Gastroesophageal sphincter (tissue), 4 donors: Measurements from ENCODE around the gene TULP4. TPM values are rescaled to one million over a fixed set of nuclear protein-coding genes. Genes with fewer than 3 reads are reported as not detected.

Source experiments
- ATAC-seq: fragments of 150-250 bp; one replicate; pipeline ENCODE4 v1.9.1; 2016; ENCODE audit warnings: mild to moderate bottlenecking, moderate library complexity
- H3K27ac ChIP-seq, 4 donors: fragments of 200-600 bp; sonication (generic) in 3 of 4; 1 replicate in 3 of 4; 2 replicates in 1 of 4; pipeline ENCODE4 v1.5.1; 2016 to 2019
- H3K27me3 ChIP-seq: fragments of 200-600 bp; sonication (generic); one replicate; pipeline ENCODE4 v1.5.1; 2019
- H3K36me3 ChIP-seq, 2 donors: fragments of 200-600 bp; sonication (generic); one replicate each; pipeline ENCODE4 v1.5.1; 2019; ENCODE audit warnings: control low read depth in 1 of 2
- H3K4me1 ChIP-seq, 3 donors: fragments of 200-600 bp; sonication (generic); 1 replicate in 2 of 3; 2 replicates in 1 of 3; pipeline ENCODE4 v1.5.1; 2016 to 2019; ENCODE audit warnings: control low read depth in 2 of 3
- H3K4me3 ChIP-seq, 2 donors: fragments of 200-600 bp; sonication (generic); one replicate each; pipeline ENCODE4 v1.5.1; 2019; ENCODE audit warnings: mild to moderate bottlenecking in 1 of 2, moderate library complexity in 1 of 2
- H3K9me3 ChIP-seq, 3 donors: fragments of 200-600 bp; sonication (generic); one replicate each; pipeline ENCODE4 v1.5.1; 2017 to 2019; ENCODE audit warnings: control low read depth in 2 of 3
- EP300 ChIP-seq: sonication (generic); formaldehyde crosslinking; IDR thresholded peaks from one replicate; pipeline ENCODE4 v1.6.1; 2017; ENCODE audit warnings: antibody characterized with exemption, mild to moderate bottlenecking
- POLR2A ChIP-seq, 2 donors: fragments of 450-650 bp; IDR thresholded peaks; one replicate each; pipeline ENCODE4 v1.6.1; 2017; ENCODE audit warnings: antibody characterized with exemption in 2 of 2, mild to moderate bottlenecking in 2 of 2, moderate library complexity in 1 of 2
- POLR2AphosphoS5 ChIP-seq: sonication (generic); formaldehyde crosslinking; IDR thresholded peaks from one replicate; pipeline ENCODE4 v1.6.1; 2017; ENCODE audit warnings: antibody characterized with exemption
- WGBS, 2 donors: methylation state at CpG; one replicate each; pipeline ENCODE4 v1.1.5; 2018; ENCODE audit warnings: low coverage in 1 of 2; 5-methylcytosine and 5-hydroxymethylcytosine counted together
- total RNA-seq, 4 donors: library from RNA; depleted of rRNA; stranded (reverse); fragments of >200 nt; gene quantifications; one replicate each; pipeline ENCODE4 v1.1.0, GENCODE V29; 2016
- TF ChIP-seq, protein P1 (sequence below), 4 experiments: fragments of 200-600 bp in 2 of 4; fragments of 450-650 bp in 2 of 4; sonication (generic) in 1 of 4; IDR thresholded peaks; one replicate each; pipeline ENCODE4 v1.5.1; 2017 to 2019; ENCODE audit warnings: antibody characterized with exemption in 4 of 4, mild to moderate bottlenecking in 2 of 4, moderate library complexity in 2 of 4

The TULP4 gene
- total RNA-seq, 4 donors from 2014 or later = 159 to 244 (median 201) TPM

- Histone ChIP-seq H3K4me3 (no peak overlapping the region), H3K36me3 (no peaks in the 10 kb centered on the region), H3K9me3 (no peaks in the 10 kb centered on the region), H3K27ac (no peak overlapping the region), H3K4me1 (no peaks in the 10 kb centered on the region), H3K27me3 (no peaks in the 10 kb centered on the region)
- no peak for ATAC-seq
- 89 to 100% methylated on average over 2 to 6 of the region's 7 CpGs for WGBS, 2 donors
- no peak for TF ChIP-seq POLR2AphosphoS5
Measured at GRCh38 chr6:158379336-158379735, 67.1 kb downstream of the TULP4 start.

DNA sequence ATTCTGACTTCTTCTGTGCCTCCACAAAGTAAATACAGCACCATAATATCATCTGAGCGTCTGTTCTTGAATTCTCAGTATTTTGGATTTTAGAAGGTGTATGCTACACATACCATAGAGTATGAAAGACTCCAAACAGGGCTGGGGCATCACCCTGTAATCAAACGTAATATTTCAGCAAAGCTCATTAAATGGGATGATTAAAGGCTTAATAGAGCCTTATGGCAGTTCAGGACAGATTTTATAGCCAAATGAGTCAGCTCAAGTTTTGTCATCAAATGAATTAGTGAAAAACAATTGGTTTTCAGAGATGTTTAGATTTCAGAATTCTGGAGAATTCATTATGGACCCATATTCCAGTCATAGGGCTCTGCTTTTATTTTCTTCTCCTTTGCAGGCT is 68.9 kb downstream of the TULP4 start:
- H3K9me3 ChIP-seq = no peaks in the 10 kb centered on the region
- TF ChIP-seq POLR2A (IDR thresholded peaks at IDR 0.05) = no peak
- no peaks in the 10 kb centered on the region for H3K4me1 ChIP-seq
- H3K27me3 ChIP-seq = no peaks in the 10 kb centered on the region
- no peaks in the 10 kb centered on the region for H3K36me3 ChIP-seq
- H3K4me3 ChIP-seq = no peak overlapping the region
- no peak overlapping the region for H3K27ac ChIP-seq
- WGBS, 2 donors = 67 to 70% methylated on average over 2 of the region's 2 CpGs
- ATAC-seq = no peak

DNA sequence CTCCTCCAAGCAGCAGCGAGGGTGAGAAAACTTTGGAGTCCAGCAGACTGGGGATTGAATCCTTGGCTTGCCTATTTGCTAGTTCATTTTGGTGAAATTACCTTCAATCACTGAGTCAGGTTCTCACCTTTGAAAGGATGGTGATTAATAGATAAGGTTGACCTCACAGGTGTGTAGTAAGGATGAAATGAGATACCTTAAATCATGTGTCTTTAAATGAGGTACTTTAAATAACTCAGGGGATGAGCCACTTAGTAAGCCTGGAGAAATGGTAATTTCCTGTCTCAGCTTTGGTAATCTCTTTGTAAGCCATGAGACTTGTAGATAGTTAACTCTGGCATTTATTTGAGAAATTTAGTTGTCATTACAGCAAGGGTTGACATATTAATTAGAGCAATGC is 70.2 kb downstream of the TULP4 start:
- ATAC-seq = no peak
- no peak overlapping the region for H3K4me3 ChIP-seq

DNA sequence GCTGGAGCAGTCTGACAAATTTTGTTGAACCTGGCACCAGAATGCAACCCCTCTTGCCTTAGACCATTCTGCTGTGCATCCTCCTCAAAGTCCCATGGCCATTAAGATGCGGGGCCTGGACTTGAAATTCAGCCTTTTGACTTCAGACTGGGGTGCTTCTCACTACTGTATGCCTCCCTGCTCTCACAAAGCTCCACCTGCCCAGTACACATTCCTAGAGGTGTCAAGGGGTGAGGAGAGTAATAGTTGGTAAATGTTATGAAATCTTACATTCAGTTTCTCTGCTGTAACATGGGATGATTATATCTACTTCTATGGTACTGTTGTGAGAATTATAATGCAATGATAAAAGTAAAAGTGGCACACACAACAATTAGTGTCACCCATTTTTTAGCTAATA is 70.8 kb downstream of the TULP4 start:
- H3K4me1 ChIP-seq = no peaks in the 10 kb centered on the region
- no peak overlapping the region for H3K27ac ChIP-seq
- no peaks in the 10 kb centered on the region for H3K36me3 ChIP-seq
- no peak overlapping the region for H3K4me3 ChIP-seq
- no peak for ATAC-seq
- WGBS, 2 donors = 100% methylated on average over 1 of the region's 1 CpG; no CpG with 5 or more reads in 1 of the 2 donors
- H3K9me3 ChIP-seq = no peaks in the 10 kb centered on the region
- no peak for TF ChIP-seq POLR2A (IDR thresholded peaks at IDR 0.05)
- no peak for TF ChIP-seq EP300
- TF ChIP-seq, protein P1, sequence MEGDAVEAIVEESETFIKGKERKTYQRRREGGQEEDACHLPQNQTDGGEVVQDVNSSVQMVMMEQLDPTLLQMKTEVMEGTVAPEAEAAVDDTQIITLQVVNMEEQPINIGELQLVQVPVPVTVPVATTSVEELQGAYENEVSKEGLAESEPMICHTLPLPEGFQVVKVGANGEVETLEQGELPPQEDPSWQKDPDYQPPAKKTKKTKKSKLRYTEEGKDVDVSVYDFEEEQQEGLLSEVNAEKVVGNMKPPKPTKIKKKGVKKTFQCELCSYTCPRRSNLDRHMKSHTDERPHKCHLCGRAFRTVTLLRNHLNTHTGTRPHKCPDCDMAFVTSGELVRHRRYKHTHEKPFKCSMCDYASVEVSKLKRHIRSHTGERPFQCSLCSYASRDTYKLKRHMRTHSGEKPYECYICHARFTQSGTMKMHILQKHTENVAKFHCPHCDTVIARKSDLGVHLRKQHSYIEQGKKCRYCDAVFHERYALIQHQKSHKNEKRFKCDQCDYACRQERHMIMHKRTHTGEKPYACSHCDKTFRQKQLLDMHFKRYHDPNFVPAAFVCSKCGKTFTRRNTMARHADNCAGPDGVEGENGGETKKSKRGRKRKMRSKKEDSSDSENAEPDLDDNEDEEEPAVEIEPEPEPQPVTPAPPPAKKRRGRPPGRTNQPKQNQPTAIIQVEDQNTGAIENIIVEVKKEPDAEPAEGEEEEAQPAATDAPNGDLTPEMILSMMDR (IDR thresholded peaks at IDR 0.05) = no peak
- TF ChIP-seq POLR2AphosphoS5 = no peak
- H3K27me3 ChIP-seq = no peaks in the 10 kb centered on the region

More for the DNA sequence above, 70.2 kb downstream of the TULP4 start:
- no peaks in the 10 kb centered on the region for H3K4me1 ChIP-seq
- no peaks in the 10 kb centered on the region for H3K9me3 ChIP-seq
- H3K36me3 ChIP-seq = no peaks in the 10 kb centered on the region
- H3K27ac ChIP-seq = no peak overlapping the region
- H3K27me3 ChIP-seq = no peaks in the 10 kb centered on the region
- no peak for TF ChIP-seq EP300
- no peak for TF ChIP-seq POLR2AphosphoS5
- TF ChIP-seq, protein P1 (IDR thresholded peaks at IDR 0.05) = no peak
- TF ChIP-seq POLR2A (IDR thresholded peaks at IDR 0.05) = no peak
- 100% methylated on average over 1 of the region's 1 CpG for WGBS, 2 donors

- no peaks in the 10 kb centered on the region for H3K36me3 ChIP-seq
- H3K4me1 ChIP-seq = no peaks in the 10 kb centered on the region
- WGBS, 2 donors = 97 to 100% methylated on average over 1 to 3 of the region's 3 CpGs
- no peaks in the 10 kb centered on the region for H3K27me3 ChIP-seq
- ATAC-seq = no peak
- H3K4me3 ChIP-seq = no peak overlapping the region
- H3K27ac ChIP-seq = no peak overlapping the region
- H3K9me3 ChIP-seq = no peaks in the 10 kb centered on the region
- TF ChIP-seq POLR2AphosphoS5 (no peak), POLR2A (IDR thresholded peaks at IDR 0.05) (no peak), EP300 (no peak)
- TF ChIP-seq, protein P1 (IDR thresholded peaks at IDR 0.05) = no peak
Measured at GRCh38 chr6:158383542-158383941, 71.3 kb downstream of the TULP4 start.

- no peaks in the 10 kb centered on the region for H3K4me1 ChIP-seq
- no peak overlapping the region for H3K4me3 ChIP-seq
Measured at GRCh38 chr6:158384671-158385110, 72.4 kb downstream of the TULP4 start.

More at GRCh38 chr6:158384671-158385110, 72.4 kb downstream of the TULP4 start:
- Histone ChIP-seq H3K27ac (no peak overlapping the region), H3K27me3 (no peaks in the 10 kb centered on the region), H3K9me3 (no peaks in the 10 kb centered on the region), H3K36me3 (no peaks in the 10 kb centered on the region)
- no peak for ATAC-seq
- TF ChIP-seq EP300 (no peak), POLR2AphosphoS5 (no peak), POLR2A (IDR thresholded peaks at IDR 0.05) (no peak)
- TF ChIP-seq, protein P1 (IDR thresholded peaks at IDR 0.05) = no peak
- 67 to 84% methylated on average over 3 to 6 of the region's 7 CpGs for WGBS, 2 donors
